ENCODE data around the gene CTBP1. TPM values are rescaled to one million over a fixed set of nuclear protein-coding genes. Genes with fewer than 3 reads are reported as not detected.

CTBP1 gene
- total RNA-seq, 2 experiments from 2014 or later = 214 to 217 TPM

DNA sequence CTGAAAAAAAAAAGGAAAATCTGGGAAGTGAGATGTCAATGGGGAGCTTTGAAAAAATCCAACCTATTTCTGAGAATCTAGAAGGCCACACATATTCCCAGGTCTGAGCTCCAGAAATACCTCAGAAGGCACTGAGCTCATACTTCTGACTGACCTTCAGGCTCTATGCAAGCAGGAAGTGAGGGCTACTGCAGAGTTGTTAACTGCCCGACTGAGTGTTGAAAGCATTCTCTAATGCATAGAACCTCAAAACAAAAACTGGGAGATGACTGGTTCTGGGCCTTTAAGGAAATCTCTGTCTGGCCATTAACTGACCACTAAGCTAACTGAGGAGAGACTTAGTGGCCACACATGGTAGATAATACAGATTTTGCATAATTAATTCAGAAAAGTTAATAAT lies 69.0 kb downstream of the CTBP1 start:
- H3K27me3 Mint-ChIP-seq (ENCODE audit: low read depth) = peaks cover 2% of the 10 kb centered on the region
- ATAC-seq (no peak), DNase-seq (no peak)
- H3K4me3 Mint-ChIP-seq = no peak overlapping the region
- POLR2A ChIA-PET = no interaction called here
- peaks cover 31% of the 10 kb centered on the region for H3K9me3 Mint-ChIP-seq (ENCODE audit: insufficient read depth)
- H3K36me3 Mint-ChIP-seq (ENCODE audit: low read depth) = peaks cover 30% of the 10 kb centered on the region
- CTCF ChIA-PET = interaction anchor here (1.2 kb wide), 1 partner anchor 12 kb away, joined by 4 read pairs; no protein-coding TSS in a partner anchor
- H3K27ac Mint-ChIP-seq = no peak overlapping the region
- H3K4me1 Mint-ChIP-seq (ENCODE audit: low read depth) = peaks cover 34% of the 10 kb centered on the region

DNA sequence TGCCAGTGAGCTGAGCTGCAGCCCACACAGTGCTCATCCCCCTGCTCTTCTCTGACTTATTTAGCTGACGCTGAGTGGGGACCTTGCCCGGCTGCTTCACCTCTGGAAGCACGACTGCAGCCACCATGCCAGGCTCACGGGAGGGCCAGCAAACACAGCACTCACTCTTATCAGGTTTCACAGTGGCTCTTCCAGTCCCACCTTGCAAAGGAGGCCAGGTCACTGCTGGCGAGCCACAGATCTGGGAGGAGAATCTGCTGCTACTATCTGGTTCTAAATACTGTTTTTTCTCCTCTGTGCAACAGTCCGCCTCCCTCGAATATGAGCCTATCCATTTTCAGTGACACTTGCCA lies 69.9 kb downstream of the CTBP1 start:
- DNase-seq (no peak), ATAC-seq (no peak)
- H3K27ac Mint-ChIP-seq = no peak overlapping the region
- H3K27me3 Mint-ChIP-seq (ENCODE audit: low read depth) = peaks cover 2% of the 10 kb centered on the region
- POLR2A ChIA-PET = no interaction called here
- peaks cover 30% of the 10 kb centered on the region for H3K36me3 Mint-ChIP-seq (ENCODE audit: low read depth)
- H3K4me3 Mint-ChIP-seq = no peak overlapping the region
- H3K9me3 Mint-ChIP-seq (ENCODE audit: insufficient read depth) = peaks cover 31% of the 10 kb centered on the region
- H3K4me1 Mint-ChIP-seq (ENCODE audit: low read depth) = peaks cover 29% of the 10 kb centered on the region
- CTCF ChIA-PET = interaction anchor here (1.0 kb wide), 1 partner anchor 24 kb away, joined by 3 read pairs; no protein-coding TSS in a partner anchor

- CTCF ChIA-PET = interaction anchor here (1.0 kb wide), 1 partner anchor 25 kb away, joined by 3 read pairs; no protein-coding TSS in a partner anchor
- peaks cover 7% of the 10 kb centered on the region for H3K27me3 Mint-ChIP-seq (ENCODE audit: low read depth)
- peaks cover 23% of the 10 kb centered on the region for H3K4me1 Mint-ChIP-seq (ENCODE audit: low read depth)
- ATAC-seq = no peak
- no peak for DNase-seq
- H3K4me3 Mint-ChIP-seq = no peak overlapping the region
- peak overlapping the region; percentile 17 for H3K27ac Mint-ChIP-seq
- H3K9me3 Mint-ChIP-seq (ENCODE audit: insufficient read depth) = peaks cover 31% of the 10 kb centered on the region
- H3K36me3 Mint-ChIP-seq (ENCODE audit: low read depth) = peaks cover 30% of the 10 kb centered on the region
- POLR2A ChIA-PET = no interaction called here
These were observed 70.4 kb downstream of the CTBP1 start for GRCh38 chr4:1178300-1179088.

GRCh38 chr4:1177274-1178141 lies 71.4 kb downstream of the CTBP1 start:
- H3K9me3 Mint-ChIP-seq (ENCODE audit: insufficient read depth) = peaks cover 28% of the 10 kb centered on the region
- peak; percentile 62 for ATAC-seq
- CTCF ChIA-PET = interaction anchor here (0.7 kb wide), 1 partner anchor 10 kb away, joined by 3 read pairs; no protein-coding TSS in a partner anchor

DNA sequence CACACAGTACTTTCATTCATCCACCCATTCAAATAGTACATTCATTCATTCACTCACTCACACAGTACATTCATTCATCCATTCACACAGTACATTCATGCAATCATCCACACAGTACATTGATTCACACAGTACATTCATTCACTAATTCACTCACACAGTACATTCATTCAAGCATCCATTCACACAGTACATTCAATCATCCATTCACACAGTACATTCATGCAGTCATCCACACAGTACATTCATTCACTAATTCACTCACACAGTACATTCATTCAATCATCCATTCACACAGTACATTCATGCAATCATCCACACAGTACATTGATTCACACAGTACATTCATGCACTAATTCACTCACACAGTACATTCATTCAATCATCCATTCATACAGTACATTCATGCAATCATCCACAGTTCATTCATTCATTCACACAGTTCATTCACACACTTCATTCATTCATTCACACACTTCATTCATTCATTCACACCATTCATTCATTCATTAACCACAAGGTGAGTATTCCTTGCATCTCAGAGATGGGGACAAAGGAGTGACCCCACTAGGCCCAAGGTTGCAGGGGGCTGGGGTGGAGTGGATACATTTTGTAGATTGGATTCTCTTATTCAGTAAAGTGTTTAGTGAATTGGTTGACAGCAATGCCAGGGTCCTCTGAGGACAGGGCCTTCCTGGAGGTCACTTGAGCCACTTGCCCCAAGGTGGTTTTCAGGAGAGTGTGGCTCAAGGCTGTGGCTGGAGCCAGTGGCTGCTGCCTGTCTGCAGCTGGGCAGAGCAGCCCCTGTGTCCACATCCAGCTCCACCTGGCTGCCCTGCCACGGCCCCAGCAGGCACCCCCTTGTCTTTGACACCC lies 72.3 kb downstream of the CTBP1 start:
- Mint-ChIP-seq H3K36me3 (ENCODE audit: low read depth) (peaks cover 19% of the 10 kb centered on the region), H3K9me3 (ENCODE audit: insufficient read depth) (peaks cover 19% of the 10 kb centered on the region), H3K27me3 (ENCODE audit: low read depth) (peaks cover 15% of the 10 kb centered on the region), H3K27ac (no peak overlapping the region), H3K4me1 (ENCODE audit: low read depth) (peaks cover 20% of the 10 kb centered on the region), H3K4me3 (no peak overlapping the region)
- ChIA-PET POLR2A (interaction anchor here (0.8 kb wide), 1 partner anchor 9 kb away, joined by 4 read pairs; no protein-coding TSS in a partner anchor), CTCF (interaction anchor here (1.5 kb wide), 1 partner anchor 26 kb away, joined by 3 read pairs; no protein-coding TSS in a partner anchor)
- DNase-seq (no peak), ATAC-seq (no peak)

More at GRCh38 chr4:1177274-1178141, 71.4 kb downstream of the CTBP1 start:
- H3K27me3 Mint-ChIP-seq (ENCODE audit: low read depth) = peaks cover 13% of the 10 kb centered on the region
- DNase-seq = no peak
- peaks cover 22% of the 10 kb centered on the region for H3K4me1 Mint-ChIP-seq (ENCODE audit: low read depth)
- no peak overlapping the region for H3K4me3 Mint-ChIP-seq
- no peak overlapping the region for H3K27ac Mint-ChIP-seq
- POLR2A ChIA-PET = interaction anchor here (0.8 kb wide), 1 partner anchor 10 kb away, joined by 4 read pairs; no protein-coding TSS in a partner anchor
- peaks cover 28% of the 10 kb centered on the region for H3K36me3 Mint-ChIP-seq (ENCODE audit: low read depth)

DNA sequence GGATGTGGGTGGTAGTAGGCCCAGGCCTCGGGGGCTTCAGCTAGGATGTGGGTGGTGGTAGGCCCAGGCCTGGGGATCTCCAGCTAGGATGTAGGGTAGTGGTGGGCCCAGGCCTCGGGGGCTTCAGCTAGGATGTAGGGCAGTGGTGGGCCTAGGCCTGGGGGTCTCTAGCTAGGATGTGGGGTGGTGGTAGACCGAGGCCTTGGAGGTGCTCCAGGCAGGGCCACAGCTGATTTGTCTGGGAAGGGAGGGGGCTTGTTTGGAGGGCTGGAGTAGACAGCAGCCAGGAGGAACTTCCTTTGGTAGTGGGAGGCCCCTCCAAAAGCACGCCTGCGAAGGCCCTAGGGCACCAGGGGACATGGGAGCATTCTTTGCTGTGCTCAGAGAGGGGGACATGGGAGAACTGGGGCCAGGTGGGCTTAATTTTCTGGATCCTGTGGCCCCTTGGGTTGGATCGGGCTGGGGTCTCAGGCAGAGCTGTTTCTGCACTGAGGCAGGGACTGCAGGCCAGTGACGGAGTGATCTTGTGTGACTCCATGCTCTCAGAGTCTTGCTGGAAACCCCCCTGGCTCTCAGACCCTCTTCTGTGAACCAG lies 73.2 kb downstream of the CTBP1 start:
- Mint-ChIP-seq H3K9me3 (ENCODE audit: insufficient read depth) (peaks cover 12% of the 10 kb centered on the region), H3K27ac (no peak overlapping the region), H3K4me1 (ENCODE audit: low read depth) (peaks cover 22% of the 10 kb centered on the region), H3K36me3 (ENCODE audit: low read depth) (peaks cover 12% of the 10 kb centered on the region), H3K4me3 (no peak overlapping the region), H3K27me3 (ENCODE audit: low read depth) (peaks cover 19% of the 10 kb centered on the region)
- DNase-seq = no peak
- ChIA-PET POLR2A (interaction anchor here (1.1 to 1.3 kb wide), 2 partner anchors 16 to 28 kb away, joined by 3 to 4 read pairs; no protein-coding TSS in a partner anchor), CTCF (interaction anchor here (0.9 to 1.5 kb wide), 2 partner anchors 8 to 27 kb away, joined by 3 read pairs; no protein-coding TSS in a partner anchor)
- ATAC-seq = no peak

GRCh38 chr4:1174941-1175634 lies 73.8 kb downstream of the CTBP1 start:
- Mint-ChIP-seq H3K4me1 (ENCODE audit: low read depth) (peaks cover 20% of the 10 kb centered on the region), H3K9me3 (ENCODE audit: insufficient read depth) (peaks cover 5% of the 10 kb centered on the region), H3K27ac (no peak overlapping the region), H3K4me3 (no peak overlapping the region), H3K36me3 (ENCODE audit: low read depth) (peaks cover 10% of the 10 kb centered on the region), H3K27me3 (ENCODE audit: low read depth) (peaks cover 23% of the 10 kb centered on the region)
- ChIA-PET CTCF (interaction anchor here (0.9 to 1.5 kb wide), 2 partner anchors 8 to 28 kb away, joined by 3 read pairs; no protein-coding TSS in a partner anchor), POLR2A (interaction anchor here (1.1 to 1.3 kb wide), 2 partner anchors 17 to 28 kb away, joined by 3 to 4 read pairs; no protein-coding TSS in a partner anchor)
- DNase-seq (no peak), ATAC-seq (no peak)

DNA sequence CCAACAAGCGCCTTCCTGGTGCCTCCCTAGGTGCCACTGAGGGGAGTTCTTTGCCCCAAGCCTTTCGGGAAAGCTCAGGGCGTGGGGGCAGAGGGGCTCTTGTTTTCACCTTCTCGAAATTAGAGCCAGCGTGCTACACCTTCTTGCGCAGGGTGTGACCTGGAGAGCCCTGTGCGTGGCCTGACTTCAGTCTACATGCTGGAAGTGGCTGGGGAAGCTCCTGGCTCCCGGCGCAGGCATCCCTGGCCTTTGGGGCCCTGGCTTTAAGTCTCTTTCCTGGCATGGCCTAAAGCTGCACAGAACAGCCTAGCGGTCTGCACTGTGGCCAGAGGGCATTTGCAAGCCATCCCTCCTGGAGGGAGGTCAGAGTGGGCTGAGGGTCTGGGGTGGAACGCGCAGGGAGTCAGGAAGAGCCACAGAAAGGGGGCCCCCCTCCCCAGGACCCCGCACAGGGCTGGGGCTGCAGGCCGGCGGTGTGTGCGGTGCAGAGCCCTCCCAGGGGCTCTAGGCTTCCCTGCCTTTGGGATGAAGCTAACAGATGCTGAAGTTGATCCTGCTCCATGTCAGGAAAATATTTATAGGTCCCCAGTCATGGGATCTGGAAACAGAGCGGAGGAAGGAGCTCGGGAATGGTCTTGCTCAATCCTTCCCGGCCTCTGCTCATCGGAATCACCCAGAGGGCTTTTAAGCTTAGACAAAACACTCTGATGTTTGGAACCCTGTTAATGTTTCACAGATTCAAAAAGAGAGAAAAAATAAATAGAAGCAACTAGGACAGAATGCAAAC lies 75.8 kb downstream of the CTBP1 start:
- H3K36me3 Mint-ChIP-seq (ENCODE audit: low read depth) = peaks cover 4% of the 10 kb centered on the region
- POLR2A ChIA-PET = interaction anchor here (0.8 kb wide), 1 partner anchor 76 kb away, joined by 3 read pairs; the partner anchor contains the start of gene CTBP1
- peaks cover 28% of the 10 kb centered on the region for H3K27me3 Mint-ChIP-seq (ENCODE audit: low read depth)
- no peaks in the 10 kb centered on the region for H3K9me3 Mint-ChIP-seq (ENCODE audit: insufficient read depth)
- no peak for ATAC-seq
- DNase-seq = peak; percentile 16
- H3K27ac Mint-ChIP-seq = no peak overlapping the region
- H3K4me1 Mint-ChIP-seq (ENCODE audit: low read depth) = peaks cover 28% of the 10 kb centered on the region
- no peak overlapping the region for H3K4me3 Mint-ChIP-seq
- CTCF ChIA-PET = interaction anchor here (1.1 kb wide), 1 partner anchor 44 kb away, joined by 3 read pairs; no protein-coding TSS in a partner anchor

DNA sequence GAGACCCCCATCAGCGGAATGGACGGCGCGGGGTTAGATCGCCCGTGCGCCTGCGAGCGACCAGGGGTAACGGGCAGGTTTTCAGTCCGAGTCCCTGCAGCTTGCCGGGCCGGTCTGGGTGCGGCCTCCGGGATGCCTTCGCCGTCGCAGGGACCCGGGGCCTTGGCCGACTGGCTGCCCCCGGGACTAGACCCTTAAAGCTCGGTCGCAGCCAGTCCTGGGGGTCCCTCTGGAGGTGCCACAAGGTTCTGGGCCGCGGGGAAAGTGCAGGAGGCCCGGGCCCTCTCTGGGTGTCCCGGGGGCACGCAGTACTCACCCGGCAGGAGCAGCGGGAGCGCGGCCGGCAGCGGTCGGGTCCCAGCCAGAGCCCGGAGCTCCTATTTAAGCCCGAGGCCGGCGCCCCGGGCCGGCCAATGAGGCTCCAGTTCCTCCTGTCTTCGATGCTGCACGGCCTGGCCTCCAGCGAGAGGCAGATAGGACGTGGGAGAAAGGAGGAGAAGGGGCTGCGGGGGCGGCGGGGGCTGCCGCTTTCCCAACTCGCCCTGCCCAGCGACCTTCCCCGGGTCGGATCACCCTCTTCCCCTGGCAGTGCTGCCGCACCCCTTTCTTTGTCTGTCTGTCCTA lies 76.6 kb downstream of the CTBP1 start, which contains the start of gene SPON2:
SPON2 (minus strand) TSS at position 356 of the 624 bp plus-strand sequence.
- ChIA-PET POLR2A (interaction anchor here (0.6 to 0.9 kb wide), 2 partner anchors 13 to 45 kb away, joined by 3 read pairs; no protein-coding TSS in a partner anchor), CTCF (interaction anchor here (1.1 to 1.3 kb wide), 2 partner anchors 11 to 45 kb away, joined by 3 read pairs; no protein-coding TSS in a partner anchor)
- H3K4me3 Mint-ChIP-seq = peak within 1 kb of the TSS; percentile 45
- peaks cover 28% of the 10 kb centered on the region for H3K27me3 Mint-ChIP-seq (ENCODE audit: low read depth)
- DNase-seq = peak; percentile 18
- peaks cover 32% of the 10 kb centered on the region for H3K4me1 Mint-ChIP-seq (ENCODE audit: low read depth)
- ATAC-seq = no peak
- peaks cover 4% of the 10 kb centered on the region for H3K36me3 Mint-ChIP-seq (ENCODE audit: low read depth)
- H3K27ac Mint-ChIP-seq = no peak within 1 kb of the TSS
- no peaks in the 10 kb centered on the region for H3K9me3 Mint-ChIP-seq (ENCODE audit: insufficient read depth)

Data from activated CD8-positive, alpha-beta T cell treated with anti-CD3 and anti-CD28 coated beads, Interleukin-2, amount 10 ng/mL, durations not matched to agents 7 days and 5 days (primary cell).